Endothelial cell of umbilical vein (primary cell): Measurements from ENCODE around the gene ACTMAP. TPM values are rescaled to one million over a fixed set of nuclear protein-coding genes. Genes with fewer than 3 reads are reported as not detected.

Experiments
- BruUV-seq: library from RNA; stranded (reverse); fragments of 400-500 nt; replicated peaks from 2 replicates; lab custom pipeline; 2021; lab: Mats Ljungman, UMichigan
- CTCF ChIA-PET: fragments of 300-600, 350-600 bp; sonication (Branson Sonifier 250); formaldehyde crosslinking; loops from one replicate; lab custom pipeline; 2021; ENCODE audit warnings: antibody characterized with exemption, inconsistent platforms; lab: Charles Lee
- POLR2A ChIA-PET: fragments of 300-600, 350-600 bp; sonication (Branson Sonifier 250); formaldehyde crosslinking; loops from one replicate; lab custom pipeline; 2021; ENCODE audit warnings: antibody characterized with exemption, inconsistent platforms; lab: Charles Lee
- DNase-seq: peaks from one replicate; pipeline ENCODE4 v3.0.0-alpha.2; 2011; ENCODE audit warnings: low read depth, low spot score
- FAIRE-seq: peaks from 2 replicates; lab custom pipeline; 2011; peaks lifted over from hg19 to GRCh38; lab: Jason Lieb, UNC
- H2AFZ ChIP-seq: 2 replicates; pipeline ENCODE4 v1.6.0; 2012; ENCODE audit warnings: low read depth, low read length, control low read depth, inconsistent platforms
- H3K27ac ChIP-seq: 2 replicates; pipeline ENCODE4 v1.5.1; 2011; ENCODE audit warnings: low read depth, mild to moderate bottlenecking, control low read depth, low read length, moderate library complexity; ENCODE audit not compliant: insufficient read depth
- H3K27me3 ChIP-seq, 2 experiments: 2 replicates each; pipeline versions ENCODE4 v1.6.0 to v1.6.1; 2011; ENCODE audit warnings: low read length in 2 of 2, mixed read lengths in 1 of 2; ENCODE audit not compliant: control insufficient read depth in 2 of 2, insufficient read depth in 2 of 2
- H3K36me3 ChIP-seq, 2 experiments: 2 replicates in 1 of 2; 3 replicates in 1 of 2; pipeline ENCODE4 v1.5.1; 2011; ENCODE audit warnings: low read length in 2 of 2, mild to moderate bottlenecking in 1 of 2, moderate library complexity in 1 of 2; ENCODE audit not compliant: control insufficient read depth in 2 of 2, insufficient read depth in 2 of 2; ENCODE audit errors: extremely low read depth in 1 of 2
- H3K4me1 ChIP-seq: 3 replicates; pipeline ENCODE4 v1.5.1; 2011; ENCODE audit warnings: mild to moderate bottlenecking, low read length; ENCODE audit not compliant: control insufficient read depth, insufficient read depth; ENCODE audit errors: extremely low read depth
- H3K4me2 ChIP-seq: 2 replicates; pipeline ENCODE4 v1.6.1; 2011; ENCODE audit warnings: low read length, control low read depth, mixed read lengths; ENCODE audit not compliant: insufficient read depth
- H3K4me3 ChIP-seq, 3 experiments: fragments of 200-600 bp in 1 of 3; sonication (generic), shearing (Covaris generic) in 1 of 3; replicated peaks in 1 of 3; 2 replicates each; pipeline ENCODE4 v1.5.1; 2011 to 2016; ENCODE audit warnings: control low read depth in 3 of 3, low read length in 3 of 3, mild to moderate bottlenecking in 2 of 3, inconsistent platforms in 1 of 3, low read depth in 1 of 3, moderate library complexity in 1 of 3; ENCODE audit not compliant: insufficient read depth in 1 of 3
- H3K79me2 ChIP-seq: 2 replicates; pipeline ENCODE4 v1.6.0; 2012; ENCODE audit warnings: low read length, inconsistent platforms; ENCODE audit not compliant: control insufficient read depth, insufficient read depth
- H3K9ac ChIP-seq: replicated peaks from 2 replicates; pipeline ENCODE3; 2011; ENCODE audit warnings: low read length, control low read depth; ENCODE audit not compliant: insufficient read depth; ENCODE audit errors: extremely low read depth
- H3K9me1 ChIP-seq: replicated peaks from 3 replicates; pipeline ENCODE4 v1.6.0; 2011; ENCODE audit warnings: mild to moderate bottlenecking, low read length; ENCODE audit not compliant: control insufficient read depth, insufficient read depth; ENCODE audit errors: extremely low read depth
- H3K9me3 ChIP-seq: replicated peaks from 2 replicates; pipeline ENCODE4 v1.5.1; 2012; ENCODE audit warnings: low read length, inconsistent platforms; ENCODE audit not compliant: control insufficient read depth, insufficient read depth
- H4K20me1 ChIP-seq: replicated peaks from 2 replicates; pipeline ENCODE3; 2011; ENCODE audit warnings: mild to moderate bottlenecking, low read length; ENCODE audit not compliant: control insufficient read depth, insufficient read depth; ENCODE audit errors: extremely low read depth
- EZH2 ChIP-seq: IDR thresholded peaks from 2 replicates; pipeline ENCODE4 v1.6.1; 2012; ENCODE audit warnings: borderline replicate concordance, low read depth, mild to moderate bottlenecking, moderate library complexity, low read length, inconsistent platforms; ENCODE audit not compliant: severe bottlenecking
- FOS ChIP-seq: IDR thresholded peaks from 2 replicates; pipeline ENCODE4 v1.6.1; 2011; ENCODE audit warnings: mild to moderate bottlenecking, low read length, moderate library complexity, borderline replicate concordance; ENCODE audit not compliant: insufficient read depth
- GATA2 ChIP-seq: IDR thresholded peaks from 2 replicates; pipeline ENCODE4 v1.7.0; 2011; ENCODE audit warnings: low read depth, mild to moderate bottlenecking, moderate library complexity, mixed read lengths, low read length; ENCODE audit not compliant: insufficient read length, insufficient read depth
- JUN ChIP-seq: IDR thresholded peaks from 2 replicates; pipeline ENCODE4 v1.6.1; 2011; ENCODE audit warnings: borderline replicate concordance, low read depth; ENCODE audit not compliant: insufficient read length, insufficient read depth
- MYC ChIP-seq: IDR thresholded peaks from one replicate; pipeline ENCODE4 v1.6.1; 2011; ENCODE audit warnings: mild to moderate bottlenecking, low read depth, low read length
- POLR2A ChIP-seq: IDR thresholded peaks from 2 replicates; pipeline ENCODE4 v1.6.1; 2012; ENCODE audit warnings: low read depth, mild to moderate bottlenecking, control low read depth, low read length
- dilution Hi-C: fragments of 300-500 bp; cut with MboI; formaldehyde crosslinking; loops from one replicate; pipeline ENCODE4 v1.15.0; 2019; ENCODE audit warnings: low sequenced_read_pairs; ENCODE audit not compliant: extremely low pct_ligation_motif_present
- intact Hi-C: fragments of 100-400 bp; cut with micrococcal nuclease; formaldehyde crosslinking; loops from one replicate; pipeline ENCODE4 v1.10.0; 2022
- polyA plus RNA-seq, 4 experiments: library from polyadenylated mRNA; depleted of rRNA in 3 of 4; stranded (reverse) in 3 of 4; unstranded in 1 of 4; fragments of >200 nt; gene quantifications; 2 replicates each; pipeline versions ENCODE4 v1.2.1 to v1.2.3, GENCODE V29; 2011 to 2012; ENCODE audit warnings: missing spikeins in 1 of 4
- total RNA-seq: library from RNA; stranded (reverse); gene quantifications from 2 replicates; pipeline ENCODE4 v1.2.3, GENCODE V29; 2021
- TF ChIP-seq, protein P1 (sequence below): IDR thresholded peaks from 2 replicates; pipeline ENCODE4 v1.6.1; 2011; ENCODE audit not compliant: insufficient read depth, insufficient read length

The ACTMAP gene
- total and polyA plus RNA-seq, 2 donors (not counting 3 experiments of a cell fraction or from before 2014, with no cell fraction given) = 5.2 to 9.1 TPM

DNA sequence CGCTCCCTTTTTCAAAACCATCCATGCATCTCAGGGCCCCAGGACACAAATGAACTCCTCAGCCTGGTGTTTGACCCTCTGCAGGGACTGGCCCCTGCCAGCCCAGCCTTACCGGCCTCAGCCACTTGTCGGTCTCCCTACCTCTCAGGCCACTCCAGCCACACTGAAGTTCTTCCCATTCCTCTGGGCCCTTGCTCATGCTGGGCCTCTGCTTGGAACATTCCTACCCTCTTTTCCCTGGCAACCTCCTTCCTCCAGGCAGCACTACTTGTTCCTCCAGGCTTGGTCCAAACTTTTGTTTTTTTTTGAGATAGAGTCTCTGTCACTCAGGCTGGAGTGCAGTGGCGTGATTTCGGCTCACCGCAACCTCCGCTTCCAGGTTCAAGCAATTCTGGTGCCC, 41.1 kb upstream of the ACTMAP start:
- Histone ChIP-seq H3K36me3 (peaks cover 0 to 11% of the 10 kb centered on the region in 2 experiments), H4K20me1 (no peaks in the 10 kb centered on the region), H3K79me2 (no peaks in the 10 kb centered on the region), H3K27me3 (no peaks in the 10 kb centered on the region), H3K9me3 (no peaks in the 10 kb centered on the region), H3K4me3 (no peak overlapping the region), H3K4me2 (no peak overlapping the region), H3K27ac (no peak overlapping the region), H3K4me1 (no peaks in the 10 kb centered on the region), H2AFZ (no peak overlapping the region), H3K9me1 (no peaks in the 10 kb centered on the region), H3K9ac (no peak overlapping the region)
- ChIA-PET POLR2A (no interaction called here), CTCF (interaction anchor here (1.4 kb wide), 1 partner anchor 37 kb away, joined by 3 read pairs; no protein-coding TSS in a partner anchor)
- no peak for FAIRE-seq
- TF ChIP-seq MYC (no peak), GATA2 (no peak), FOS (no peak), JUN (no peak), EZH2 (no peak), POLR2A (no peak)
- TF ChIP-seq, protein P1, sequence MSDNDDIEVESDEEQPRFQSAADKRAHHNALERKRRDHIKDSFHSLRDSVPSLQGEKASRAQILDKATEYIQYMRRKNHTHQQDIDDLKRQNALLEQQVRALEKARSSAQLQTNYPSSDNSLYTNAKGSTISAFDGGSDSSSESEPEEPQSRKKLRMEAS = no peak
- BruUV-seq = no TSS peak
- no peak for DNase-seq
- dilution Hi-C loops (no loop called here), intact Hi-C loops (no loop called here)
